TTC549 (cell line): ENCODE results near the gene ARIH1.
"Not testable (repeated sequence)": the region's sequence is repeated elsewhere in the genome, so short reads cannot be mapped to it uniquely, and the experiment has no call there.

Source experiments
- FAIRE-seq: peaks from 2 replicates; lab custom pipeline; 2012; peaks lifted over from hg19 to GRCh38; lab: Jason Lieb, UNC

Gene ARIH1, protein sequence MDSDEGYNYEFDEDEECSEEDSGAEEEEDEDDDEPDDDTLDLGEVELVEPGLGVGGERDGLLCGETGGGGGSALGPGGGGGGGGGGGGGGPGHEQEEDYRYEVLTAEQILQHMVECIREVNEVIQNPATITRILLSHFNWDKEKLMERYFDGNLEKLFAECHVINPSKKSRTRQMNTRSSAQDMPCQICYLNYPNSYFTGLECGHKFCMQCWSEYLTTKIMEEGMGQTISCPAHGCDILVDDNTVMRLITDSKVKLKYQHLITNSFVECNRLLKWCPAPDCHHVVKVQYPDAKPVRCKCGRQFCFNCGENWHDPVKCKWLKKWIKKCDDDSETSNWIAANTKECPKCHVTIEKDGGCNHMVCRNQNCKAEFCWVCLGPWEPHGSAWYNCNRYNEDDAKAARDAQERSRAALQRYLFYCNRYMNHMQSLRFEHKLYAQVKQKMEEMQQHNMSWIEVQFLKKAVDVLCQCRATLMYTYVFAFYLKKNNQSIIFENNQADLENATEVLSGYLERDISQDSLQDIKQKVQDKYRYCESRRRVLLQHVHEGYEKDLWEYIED

DNA sequence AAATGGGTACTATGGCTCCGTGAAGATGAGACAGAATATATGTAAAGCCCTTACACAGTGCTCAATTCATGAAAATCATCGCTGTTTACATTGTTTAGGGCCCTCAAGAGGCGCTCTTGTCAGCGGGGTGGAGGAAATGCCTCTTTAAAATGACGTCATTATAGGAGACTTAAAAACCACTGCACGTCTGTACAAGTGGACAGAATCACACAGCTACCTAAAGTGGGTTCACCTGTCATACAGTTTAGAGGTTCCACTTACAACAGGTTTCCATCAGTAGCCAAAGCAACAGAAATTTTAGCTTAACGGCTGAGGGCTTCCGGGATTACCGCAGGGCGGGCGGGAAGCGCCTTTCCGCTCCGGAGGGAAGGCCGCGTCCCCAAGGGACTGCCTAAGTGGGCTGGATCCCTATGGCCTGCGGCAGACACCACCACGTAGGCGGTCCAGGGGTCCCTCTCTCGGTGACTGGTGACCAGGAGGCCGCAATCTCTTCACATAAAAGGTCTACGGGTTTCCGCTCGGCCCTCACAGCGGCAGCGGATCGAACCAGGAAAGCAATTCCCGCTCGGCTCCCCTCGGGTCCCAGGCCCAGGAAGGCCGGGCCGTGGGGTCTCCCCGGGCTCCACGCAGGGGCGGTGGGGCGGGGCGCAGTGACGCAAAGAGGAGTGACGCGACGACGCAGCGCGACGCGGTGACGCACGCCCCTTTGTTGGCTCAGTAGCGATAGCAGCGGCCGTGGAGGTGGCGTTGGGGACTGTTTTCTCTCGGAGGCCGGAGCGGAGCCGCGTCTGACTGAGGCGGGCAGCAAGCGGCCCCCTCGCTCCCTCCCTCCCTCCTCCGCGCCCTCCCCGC, at the start of gene ARIH1:
TSS of gene ARIH1 (plus strand) at position 717 of the 852 bp plus-strand sequence. CDS start 310 bp downstream, outside the sequence.
- no peak for FAIRE-seq

- FAIRE-seq, result no peak
Observed at GRCh38 chr15:72426753-72427152, 47.4 kb upstream of the ARIH1 start.

- FAIRE-seq, result no peak
Observed at GRCh38 chr15:72437650-72438316, 36.3 kb upstream of the ARIH1 start.

- FAIRE-seq, result not testable (repeated sequence)
Observed at GRCh38 chr15:72442848-72443247, 31.3 kb upstream of the ARIH1 start.

DNA sequence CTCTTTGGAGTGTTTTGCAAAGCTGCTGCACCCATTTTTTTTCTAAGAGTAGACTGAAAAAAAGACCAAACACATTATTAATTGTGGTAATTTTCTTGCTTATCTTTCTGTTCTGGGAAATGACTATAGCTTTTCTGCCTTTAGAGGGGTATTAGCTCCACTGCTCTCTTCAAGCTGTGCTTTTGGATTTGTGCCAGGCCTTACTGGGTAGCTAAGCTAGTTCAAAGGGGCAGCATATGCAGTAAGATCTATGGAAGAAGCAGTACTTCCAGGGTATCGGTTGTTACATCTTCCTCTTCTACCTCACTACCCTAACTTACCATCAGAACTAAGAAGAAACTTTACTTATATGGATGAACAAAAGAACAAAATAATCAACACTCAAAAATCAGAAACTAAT, 28.7 kb upstream of the ARIH1 start:
- FAIRE-seq, result no peak

- FAIRE-seq, result no peak
Observed at GRCh38 chr15:72450805-72451204, 23.3 kb upstream of the ARIH1 start.

DNA sequence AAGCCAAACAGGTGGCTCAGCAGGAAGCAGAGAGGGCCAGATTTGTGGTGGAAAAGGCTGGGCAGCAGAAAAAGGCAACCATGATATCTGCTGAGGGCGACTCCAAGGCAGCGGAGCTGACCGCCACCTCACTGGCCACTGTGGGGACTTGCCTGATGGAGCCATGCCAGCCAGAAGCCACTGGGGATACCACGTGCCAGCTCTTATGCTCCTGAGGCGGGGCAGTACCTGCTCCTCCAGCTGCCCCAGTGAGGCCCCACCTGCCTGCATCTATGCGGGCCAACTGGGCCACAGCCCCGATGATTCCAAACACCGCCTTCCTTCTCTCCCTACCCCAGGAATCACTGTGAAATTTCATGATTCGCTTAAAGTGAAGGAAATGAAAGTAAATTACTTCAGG, 22.9 kb upstream of the ARIH1 start:
- no peak for FAIRE-seq

DNA sequence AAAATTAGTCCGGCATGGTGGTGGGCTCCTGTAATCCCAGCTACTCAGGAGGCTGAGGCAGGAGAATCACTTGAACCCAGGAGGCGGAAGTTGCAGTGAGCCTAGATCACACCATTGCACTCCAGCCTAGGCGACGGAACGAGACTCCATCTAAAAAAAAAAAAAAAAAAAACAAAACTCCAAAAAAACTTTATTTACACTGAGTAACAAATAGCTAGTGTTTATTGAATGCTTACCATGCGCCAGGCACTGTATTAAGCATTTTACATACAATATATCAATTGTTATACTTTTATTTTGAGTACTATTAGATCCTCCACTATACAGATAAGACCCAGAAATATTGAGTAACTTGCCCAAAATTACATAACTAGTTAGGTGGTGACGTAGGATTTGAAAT, 17.4 kb upstream of the ARIH1 start:
- no peak for FAIRE-seq

DNA sequence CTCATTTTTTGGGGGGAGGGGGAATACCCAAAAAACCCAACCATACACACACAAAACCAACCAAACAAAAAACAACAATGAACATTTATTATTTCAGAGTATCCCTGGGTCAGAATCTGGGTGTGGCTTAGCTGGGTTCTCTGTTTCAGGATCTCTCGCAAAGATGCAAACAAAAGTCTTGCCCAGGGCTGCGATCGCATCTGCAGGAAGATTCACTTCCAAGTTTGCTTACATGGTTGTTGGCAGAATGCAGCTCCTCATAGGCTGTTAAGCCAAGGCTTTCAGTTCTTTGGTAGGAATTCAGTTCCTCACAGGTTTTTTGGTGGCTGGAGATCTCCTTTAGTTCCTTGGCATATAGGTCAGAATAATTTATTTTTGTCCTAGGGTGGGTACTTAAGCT, 13.7 kb upstream of the ARIH1 start:
- no peak for FAIRE-seq

DNA sequence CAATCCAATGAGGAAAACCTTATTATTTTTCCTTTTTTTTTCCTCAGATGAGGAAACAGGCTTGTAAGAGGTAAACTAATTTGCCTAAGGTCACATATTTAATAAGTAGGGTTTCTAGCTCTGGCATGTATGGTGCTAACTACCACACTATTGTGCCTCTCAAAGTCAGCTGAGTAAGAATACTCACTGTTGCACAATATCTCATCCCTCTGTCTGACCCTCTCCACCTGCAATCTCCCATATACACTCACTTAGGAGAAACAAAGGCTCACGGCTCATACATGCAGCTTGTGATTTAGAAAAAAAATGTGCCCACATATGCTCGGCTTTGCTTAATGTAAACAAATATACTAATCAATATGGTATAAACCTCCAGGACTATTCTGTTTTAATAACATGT, 10.4 kb upstream of the ARIH1 start:
- FAIRE-seq, result no peak

DNA sequence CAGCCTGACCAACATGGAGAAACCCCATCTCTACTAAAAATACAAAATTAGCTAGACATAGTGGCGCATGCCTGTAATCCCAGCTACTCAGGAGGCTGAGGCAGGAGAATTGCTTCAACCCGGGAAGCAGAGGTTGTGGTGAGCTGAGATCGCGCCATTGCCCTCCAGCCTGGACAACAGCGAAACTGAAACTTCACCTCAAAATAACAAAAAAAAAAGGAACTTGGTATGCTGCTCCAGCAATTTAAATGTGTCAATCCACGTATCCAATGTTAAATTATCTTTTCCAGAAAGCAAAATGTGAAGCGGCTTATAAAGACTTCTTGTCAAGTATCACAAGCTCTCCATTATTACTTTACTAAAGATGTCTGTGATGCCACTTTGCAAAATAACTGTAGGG, 9.9 kb upstream of the ARIH1 start:
- FAIRE-seq, result no peak

DNA sequence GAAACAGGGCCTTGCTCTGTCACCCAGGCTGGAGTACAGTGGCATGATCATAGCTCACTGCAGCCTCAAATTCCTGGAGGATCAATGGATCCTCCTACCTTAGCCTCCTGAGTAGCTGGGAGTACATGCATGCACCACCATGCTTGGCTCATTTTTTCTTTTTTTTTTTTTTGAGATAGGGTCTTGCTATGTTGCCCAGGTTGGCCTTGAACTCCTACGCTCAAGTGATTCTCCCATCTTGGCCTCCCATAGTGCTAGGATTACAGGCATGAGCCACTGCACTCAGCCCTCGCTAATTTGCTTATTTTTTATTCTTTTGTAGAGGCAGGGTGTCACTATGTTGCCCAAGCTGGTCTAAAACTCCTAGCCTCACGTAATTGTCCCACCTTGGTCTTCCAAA, 6.0 kb upstream of the ARIH1 start:
- FAIRE-seq, result no peak

- no peak for FAIRE-seq
Observed at GRCh38 chr15:72472992-72473610, 1.0 kb upstream of the ARIH1 start.

DNA sequence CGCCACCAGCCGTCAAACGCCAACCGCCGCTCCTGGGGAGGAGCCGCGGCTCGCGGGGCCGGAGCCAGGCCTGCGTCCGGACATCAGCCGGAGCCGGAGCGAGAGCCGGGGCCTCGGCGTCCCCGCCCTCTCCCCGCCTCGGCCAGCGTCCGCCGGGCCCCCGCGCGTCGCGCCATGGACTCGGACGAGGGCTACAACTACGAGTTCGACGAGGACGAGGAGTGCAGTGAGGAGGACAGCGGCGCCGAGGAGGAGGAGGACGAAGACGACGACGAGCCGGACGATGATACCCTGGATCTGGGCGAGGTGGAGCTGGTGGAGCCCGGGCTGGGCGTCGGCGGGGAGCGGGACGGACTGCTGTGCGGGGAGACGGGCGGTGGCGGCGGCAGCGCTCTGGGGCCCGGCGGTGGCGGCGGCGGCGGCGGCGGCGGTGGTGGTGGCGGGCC, 359 bp downstream of the ARIH1 start:
- no peak for FAIRE-seq

DNA sequence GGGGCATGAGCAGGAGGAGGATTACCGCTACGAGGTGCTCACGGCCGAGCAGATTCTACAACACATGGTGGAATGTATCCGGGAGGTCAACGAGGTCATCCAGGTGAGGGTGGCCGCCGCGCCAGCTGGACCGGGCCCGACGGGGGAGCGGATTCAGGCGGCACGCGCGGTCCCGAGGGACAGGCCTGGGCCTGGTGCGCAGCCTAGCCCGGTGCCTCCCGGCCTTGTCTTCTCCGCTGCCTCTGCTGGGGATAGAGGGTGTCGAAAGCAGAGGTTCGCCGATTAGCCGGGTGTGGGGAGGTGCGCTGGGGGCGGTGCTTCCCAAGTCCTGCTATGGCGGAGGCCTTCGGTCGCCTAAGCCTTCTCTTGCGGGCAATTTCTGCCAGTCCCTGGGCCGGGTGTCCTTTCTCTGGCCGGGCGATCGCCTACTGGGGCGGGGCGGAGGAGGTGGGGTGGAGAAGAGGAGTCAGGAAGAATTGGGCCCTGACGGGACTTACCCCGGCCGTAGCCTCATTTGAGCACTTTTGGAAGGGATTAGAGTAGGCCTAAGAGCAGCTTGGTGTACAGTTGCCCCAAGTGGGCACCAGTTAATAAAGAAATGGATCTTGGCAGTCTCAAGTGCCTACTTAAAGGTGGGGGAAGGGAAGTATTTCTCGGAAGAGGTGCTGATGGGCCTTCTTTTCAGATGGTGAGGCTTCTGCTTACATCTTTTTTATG, 940 bp downstream of the ARIH1 start:
- no peak for FAIRE-seq

DNA sequence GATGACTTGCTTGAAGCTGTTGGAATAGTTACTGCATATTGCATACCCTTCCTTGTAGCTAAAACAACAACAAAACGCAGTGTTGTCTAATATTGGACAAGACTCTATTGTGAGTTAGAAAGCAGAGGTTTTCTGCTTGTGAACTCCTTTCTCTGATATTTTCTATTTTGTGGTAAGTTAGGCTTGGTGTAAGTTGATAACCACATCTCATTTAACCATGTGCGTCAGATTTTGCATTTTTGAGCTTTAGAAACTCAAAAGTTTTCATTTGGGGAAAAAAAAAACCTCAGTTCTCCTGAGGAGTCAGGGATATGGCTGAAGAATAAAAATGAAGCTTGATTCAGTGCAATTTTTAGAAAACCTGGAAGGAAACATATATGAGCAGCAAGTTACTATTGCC, 1.5 kb downstream of the ARIH1 start:
- no peak for FAIRE-seq

- not testable (repeated sequence) for FAIRE-seq
Observed at GRCh38 chr15:72476330-72476729, 2.2 kb downstream of the ARIH1 start.

GRCh38 chr15:72481015-72481659, 7.0 kb downstream of the ARIH1 start:
- FAIRE-seq, result no peak

DNA sequence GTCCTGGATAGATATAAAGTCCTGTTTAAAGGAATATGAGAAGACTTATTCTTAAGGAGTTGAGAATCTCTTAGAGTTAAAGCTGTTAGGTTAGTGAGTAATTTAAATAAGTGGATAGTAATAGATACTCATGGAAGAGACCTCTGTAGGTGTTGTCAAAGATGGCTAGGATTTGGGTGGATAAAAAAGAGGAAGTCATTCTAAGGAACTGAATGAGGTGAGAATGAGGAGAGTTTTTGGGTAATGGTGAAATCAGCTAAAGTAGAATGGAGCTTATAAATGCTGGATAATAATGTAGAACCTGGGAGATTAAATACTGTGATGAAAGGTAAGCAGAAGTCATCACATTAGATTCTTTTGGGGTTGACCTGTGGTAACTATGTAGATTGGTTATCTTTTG, 8.1 kb downstream of the ARIH1 start:
- no peak for FAIRE-seq

GRCh38 chr15:72483279-72483678, 9.1 kb downstream of the ARIH1 start:
- no peak for FAIRE-seq

DNA sequence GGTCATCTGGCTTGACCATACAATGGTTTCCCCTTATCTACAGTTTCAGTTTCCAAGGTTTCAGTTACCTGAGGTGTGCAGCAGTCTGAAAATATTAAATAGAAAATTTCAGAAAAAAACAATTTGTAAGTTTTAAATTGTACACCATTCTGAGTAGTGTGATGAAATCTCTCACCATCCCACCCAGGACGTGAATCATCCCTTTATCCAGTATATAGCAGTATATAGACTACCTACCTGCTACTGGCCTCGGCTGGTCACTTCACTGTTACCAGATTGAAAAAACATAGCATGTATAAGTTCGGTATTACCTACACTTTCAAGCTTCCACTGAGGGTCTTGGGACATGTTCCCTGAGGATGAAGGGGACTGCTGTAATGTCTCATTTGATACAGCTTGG, 12.0 kb downstream of the ARIH1 start:
- no peak for FAIRE-seq
